Brain microvascular endothelial cell (primary cell): ENCODE results near the gene TMEM63B.
"Not testable (repeated sequence)": the region's sequence is repeated elsewhere in the genome, so short reads cannot be mapped to it uniquely, and the experiment has no call there.

Source experiments
- DNase-seq: peaks from one replicate; pipeline ENCODE4 v3.0.0-alpha.2; 2020
- H3K27ac ChIP-seq: fragments of 250-450 bp; sonication (Bioruptor Pico); 2 replicates; pipeline ENCODE4 v1.5.1; 2020; ENCODE audit warnings: mild to moderate bottlenecking, moderate library complexity
- H3K27me3 ChIP-seq: fragments of 250-450 bp; sonication (Bioruptor Pico); replicated peaks from 2 replicates; pipeline ENCODE4 v1.5.1; 2020; ENCODE audit warnings: mild to moderate bottlenecking
- H3K36me3 ChIP-seq: fragments of 250-450 bp; sonication (Bioruptor Pico); replicated peaks from 2 replicates; pipeline ENCODE4 v1.5.1; 2020; ENCODE audit warnings: mild to moderate bottlenecking
- H3K4me3 ChIP-seq: 2 replicates; pipeline ENCODE4 v1.5.1; 2011; ENCODE audit warnings: low read depth, mild to moderate bottlenecking, control low read depth, low read length, moderate library complexity
- CTCF ChIP-seq: IDR thresholded peaks from 2 replicates; pipeline ENCODE4 v1.5.1; 2011; ENCODE audit warnings: low read depth, mild to moderate bottlenecking, moderate library complexity, low read length, control low read depth, inconsistent platforms; ENCODE audit errors: missing control alignments
- in situ Hi-C: cut with HindIII; loops from 2 replicates; pipeline ENCODE4 v1.10.0; 2017; ENCODE audit warnings: low sequenced_read_pairs, low pct_ligation_motif_present

Gene TMEM63B

GRCh38 chr6:44177691-44178423, 50.5 kb downstream of the TMEM63B start:
- no peak for TF ChIP-seq CTCF
- DNase-seq, result peak; percentile 86
- peak overlapping the region; percentile 44 for H3K27ac ChIP-seq
- in situ Hi-C loops, result no loop called here
- H3K27me3 ChIP-seq, result no peaks in the 10 kb centered on the region
- no peak overlapping the region for H3K4me3 ChIP-seq
- no peaks in the 10 kb centered on the region for H3K36me3 ChIP-seq

- Histone ChIP-seq H3K27me3 (no peaks in the 10 kb centered on the region), H3K27ac (peak overlapping the region; percentile 35), H3K4me3 (no peak overlapping the region), H3K36me3 (no peaks in the 10 kb centered on the region)
- DNase-seq, result no peak
- no peak for TF ChIP-seq CTCF
- in situ Hi-C loops, result no loop called here
Measured at GRCh38 chr6:44178424-44179071, 51.2 kb downstream of the TMEM63B start.

GRCh38 chr6:44179072-44179536, 51.8 kb downstream of the TMEM63B start:
- H3K27ac ChIP-seq, result no peak overlapping the region
- H3K36me3 ChIP-seq, result no peaks in the 10 kb centered on the region
- TF ChIP-seq CTCF, result no peak
- no peaks in the 10 kb centered on the region for H3K27me3 ChIP-seq
- in situ Hi-C loops, result no loop called here
- H3K4me3 ChIP-seq, result no peak overlapping the region
- no peak for DNase-seq

GRCh38 chr6:44179648-44180047, 52.3 kb downstream of the TMEM63B start:
- H3K27ac ChIP-seq, result no peak overlapping the region
- no peak for TF ChIP-seq CTCF
- in situ Hi-C loops, result no loop called here

GRCh38 chr6:44180406-44180805, 53.1 kb downstream of the TMEM63B start:
- no peak for DNase-seq
- Histone ChIP-seq H3K4me3 (no peak overlapping the region), H3K27me3 (no peaks in the 10 kb centered on the region), H3K36me3 (no peaks in the 10 kb centered on the region), H3K27ac (no peak overlapping the region)
- in situ Hi-C loops, result no loop called here
- no peak for TF ChIP-seq CTCF

More at GRCh38 chr6:44179648-44180047, 52.3 kb downstream of the TMEM63B start:
- H3K27me3 ChIP-seq, result no peaks in the 10 kb centered on the region
- no peak for DNase-seq
- no peaks in the 10 kb centered on the region for H3K36me3 ChIP-seq
- no peak overlapping the region for H3K4me3 ChIP-seq

GRCh38 chr6:44180886-44181285, 53.5 kb downstream of the TMEM63B start:
- H3K27ac ChIP-seq, result no peak overlapping the region
- no peaks in the 10 kb centered on the region for H3K36me3 ChIP-seq
- DNase-seq, result no peak
- H3K4me3 ChIP-seq, result no peak overlapping the region
- no peak for TF ChIP-seq CTCF
- no peaks in the 10 kb centered on the region for H3K27me3 ChIP-seq
- in situ Hi-C loops, result no loop called here

- H3K4me3 ChIP-seq, in situ Hi-C loops, H3K27me3 ChIP-seq, H3K36me3 ChIP-seq, H3K27ac ChIP-seq, DNase-seq: not testable (repeated sequence)
Measured at GRCh38 chr6:44181784-44182183, 54.4 kb downstream of the TMEM63B start.
